NCI-H2029 (cell line): ENCODE results near the gene SLC6A13.

Source experiments
- DNase-seq: peaks from one replicate; lab custom pipeline; 2025; lab: John Stamatoyannopoulos, UW

The SLC6A13 gene

DNA sequence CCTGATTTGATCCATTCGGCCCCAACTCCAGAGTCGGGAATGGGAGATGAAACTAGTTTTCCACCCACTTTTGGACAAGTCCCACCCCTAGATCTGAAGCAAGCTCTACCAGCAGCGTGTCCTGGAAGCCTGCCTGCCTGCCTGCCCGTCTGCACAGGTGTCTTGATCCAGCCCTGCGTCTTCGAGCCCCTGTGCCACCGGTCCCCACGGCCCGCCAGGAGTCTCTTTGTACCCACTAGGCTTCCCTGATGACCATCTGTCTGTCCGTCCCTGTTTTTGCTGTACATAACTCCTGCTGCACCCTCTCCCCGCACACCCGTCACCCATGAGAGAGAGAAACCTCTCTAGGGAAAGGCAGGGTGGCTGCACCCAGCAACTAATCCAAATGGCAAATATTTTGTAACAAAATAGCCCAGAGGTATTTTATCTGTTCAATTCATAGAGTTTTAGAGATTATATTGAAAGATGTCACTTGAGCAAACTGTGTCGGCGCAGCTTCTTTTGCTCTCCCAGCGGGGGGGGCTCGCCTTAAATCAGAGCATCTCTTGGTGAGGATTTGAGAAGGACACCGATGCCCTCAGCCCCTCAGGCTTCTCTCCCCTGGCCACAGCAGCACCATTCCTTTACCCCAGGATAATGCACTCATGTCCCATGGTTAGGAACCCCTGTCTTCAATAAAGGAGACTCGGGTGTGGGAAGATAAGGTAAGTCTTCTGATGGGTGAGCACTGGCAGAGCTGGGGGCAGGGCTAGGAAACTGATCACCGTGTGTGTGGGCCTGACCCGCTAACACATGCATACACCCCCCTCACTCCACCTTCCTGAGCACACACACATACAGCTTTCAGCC is 84.4 kb downstream of the SLC6A13 start:
- no peak for DNase-seq

- no peak for DNase-seq
These were observed 85.2 kb downstream of the SLC6A13 start for GRCh38 chr12:177336-177979.

- no peak for DNase-seq
These were observed 86.1 kb downstream of the SLC6A13 start for GRCh38 chr12:176321-177181.

- DNase-seq: no peak
These were observed 86.9 kb downstream of the SLC6A13 start for GRCh38 chr12:175759-176158.

DNA sequence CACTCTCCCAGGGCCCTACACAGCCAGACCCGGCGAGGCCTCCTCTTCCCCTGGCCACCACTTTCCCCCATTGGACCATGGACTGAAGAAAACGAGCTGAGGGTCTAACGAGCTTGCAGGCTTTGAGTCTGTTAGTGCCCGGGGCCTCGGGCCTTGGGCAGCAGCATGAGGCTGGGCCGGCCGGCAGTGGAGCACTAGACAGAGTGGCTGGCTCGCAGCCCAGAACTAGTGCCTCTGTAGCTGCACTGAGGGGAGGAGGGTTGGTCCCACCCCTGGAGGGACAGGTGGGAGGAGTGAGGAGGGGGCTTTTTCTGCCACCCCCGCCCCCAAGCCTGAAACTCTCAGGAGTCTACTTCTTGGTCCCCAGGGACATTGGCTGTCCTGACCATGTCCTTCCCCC is 87.4 kb downstream of the SLC6A13 start:
- no peak for DNase-seq

DNA sequence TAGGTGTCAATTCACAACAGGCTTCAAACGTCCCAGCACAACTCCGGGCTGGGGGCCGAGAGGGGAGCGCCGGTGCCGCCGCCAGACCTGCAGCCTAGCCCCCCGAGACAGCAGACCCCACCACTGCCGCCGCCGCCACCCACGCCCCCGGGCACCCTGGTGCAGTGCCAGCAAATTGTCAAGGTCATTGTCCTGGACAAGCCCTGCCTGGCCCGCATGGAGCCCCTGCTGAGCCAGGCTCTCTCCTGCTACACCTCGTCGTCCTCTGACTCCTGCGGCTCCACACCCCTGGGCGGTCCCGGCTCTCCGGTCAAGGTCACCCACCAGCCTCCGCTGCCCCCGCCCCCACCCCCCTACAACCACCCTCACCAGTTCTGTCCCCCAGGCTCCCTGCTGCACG is 88.0 kb downstream of the SLC6A13 start:
- no peak for DNase-seq

- DNase-seq: no peak
These were observed 88.5 kb downstream of the SLC6A13 start for GRCh38 chr12:174124-174523.

- no peak for DNase-seq
These were observed 89.9 kb downstream of the SLC6A13 start for GRCh38 chr12:172732-173161.

- no peak for DNase-seq
These were observed 90.6 kb downstream of the SLC6A13 start for GRCh38 chr12:171743-172676.

DNA sequence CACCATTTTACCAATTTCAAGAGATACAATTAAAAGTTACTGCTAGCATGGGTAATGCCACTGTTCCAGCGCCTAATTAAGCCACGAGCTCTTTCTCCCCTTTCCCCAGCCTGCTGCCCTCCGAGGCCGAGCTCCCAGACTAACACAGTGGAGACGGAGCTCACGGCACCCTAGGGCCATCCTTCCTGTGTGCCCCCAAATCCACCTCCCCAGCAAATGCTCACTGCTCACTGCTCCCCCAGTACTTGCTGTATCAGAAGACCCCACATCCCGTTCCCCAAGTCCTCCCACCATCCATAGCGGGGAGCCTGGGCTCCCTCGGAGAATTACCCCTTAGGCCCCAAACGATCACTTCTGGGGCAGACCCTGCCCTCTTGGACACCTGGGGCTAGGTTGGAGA is 91.4 kb downstream of the SLC6A13 start:
- DNase-seq: no peak
